CD4-positive, alpha-beta T cell treated with Interleukin-2 at 100 ng/mL for 4 hours (primary cell): ENCODE data around the gene PTPRN2.
"Not testable (repeated sequence)": the region's sequence is repeated elsewhere in the genome, so short reads cannot be mapped to it uniquely, and the experiment has no call there.

Source experiments
- DNase-seq: peaks from one replicate; pipeline ENCODE4 v3.0.0-alpha.2; 2020; ENCODE audit warnings: low spot score

The PTPRN2 gene

DNA sequence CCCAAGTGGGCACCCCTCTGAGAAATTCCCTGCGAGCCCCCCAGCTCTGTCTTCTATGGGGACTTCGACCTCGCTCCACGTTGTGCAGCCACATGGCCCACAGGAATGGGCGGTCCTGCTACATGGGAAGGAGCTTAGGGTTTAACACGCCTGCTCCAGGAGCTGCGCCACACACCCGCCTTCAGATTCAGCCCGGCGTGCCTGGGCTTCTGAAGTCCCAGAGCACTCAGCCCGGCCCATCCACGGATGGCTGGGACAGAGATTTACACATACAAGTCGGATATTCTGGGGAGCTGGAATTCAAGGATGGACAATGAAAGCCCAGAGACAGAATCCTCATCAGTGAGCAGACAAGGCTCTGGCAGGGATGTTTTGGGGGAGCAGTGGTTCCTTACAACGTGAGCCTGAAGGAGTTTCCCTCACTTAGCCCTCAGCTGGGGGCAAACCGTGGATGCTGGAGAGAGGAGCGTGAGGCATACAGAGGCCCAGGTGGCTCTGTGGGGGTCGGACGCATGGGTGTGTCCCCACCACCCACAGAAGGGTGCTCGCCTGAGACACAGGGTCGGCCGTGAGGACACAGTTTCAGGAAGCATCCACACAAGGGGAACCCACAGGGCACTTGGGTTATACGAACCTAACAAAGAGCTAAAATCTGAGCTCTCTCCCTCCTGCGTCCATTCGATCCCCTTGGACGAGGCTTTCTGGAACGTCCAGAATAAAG, 877.9 kb downstream of the PTPRN2 start:
- DNase-seq: no peak

DNA sequence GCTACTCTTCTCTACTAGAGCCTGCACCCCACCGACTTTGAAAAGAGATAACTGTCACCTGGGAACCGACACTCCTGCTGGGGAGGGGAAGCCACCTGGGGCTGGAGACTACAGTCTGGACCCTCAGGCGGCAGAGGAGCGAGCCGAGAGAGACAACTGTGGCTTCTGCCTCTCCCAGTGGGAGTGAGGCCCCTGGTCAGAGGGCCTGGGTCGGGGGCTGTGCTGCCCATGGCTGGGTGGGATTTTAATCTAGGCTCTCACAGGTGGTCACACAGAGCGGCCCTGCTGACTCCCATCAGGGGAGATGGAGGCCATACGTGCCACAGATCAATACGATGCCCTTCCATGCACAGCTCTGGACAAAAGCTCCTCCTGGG, 878.7 kb downstream of the PTPRN2 start:
- DNase-seq: no peak

DNA sequence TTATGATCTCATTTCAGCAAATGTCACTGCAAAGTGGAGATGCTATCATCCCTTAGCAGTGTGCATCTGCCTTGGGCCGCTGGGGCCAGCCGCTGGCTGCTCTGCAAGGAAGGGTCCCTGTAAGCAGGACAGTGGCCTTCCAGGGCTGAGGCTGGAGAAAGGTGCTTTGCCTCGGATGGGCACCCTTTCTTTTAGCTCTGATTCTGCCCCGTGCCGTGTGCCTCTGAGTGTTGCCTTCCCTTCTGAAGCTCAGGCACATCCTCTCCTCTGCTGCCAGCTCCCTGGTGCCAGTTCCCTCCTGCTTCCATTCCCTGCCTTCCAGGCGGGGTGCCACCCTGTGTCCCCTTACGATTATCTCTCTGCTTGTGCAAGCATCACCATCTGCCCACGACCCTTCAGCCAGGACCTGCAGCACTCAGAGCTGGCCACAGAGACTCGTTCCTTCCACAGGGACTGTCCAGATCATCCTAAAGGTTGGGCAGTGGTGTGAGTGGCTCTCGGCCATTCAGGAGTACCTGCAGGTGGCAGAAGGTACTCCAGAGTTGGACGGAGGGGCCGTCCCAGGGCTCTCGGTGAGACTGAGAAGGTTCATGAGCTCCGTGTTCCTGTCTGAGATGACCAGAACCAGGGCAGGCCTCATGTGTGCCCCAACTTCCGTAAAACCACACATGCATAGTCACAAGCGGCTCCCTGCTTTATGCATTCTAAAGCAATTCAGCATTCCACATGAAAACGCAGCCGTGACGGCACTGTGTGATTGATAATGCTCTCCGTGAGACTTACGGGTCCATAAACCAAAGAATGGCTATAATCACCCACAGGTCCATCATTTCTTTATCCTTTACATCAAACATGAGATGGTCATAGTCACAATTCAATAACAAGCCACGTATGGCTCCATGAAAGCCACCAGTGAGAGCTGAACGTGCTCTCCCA, 879.4 kb downstream of the PTPRN2 start:
- no peak for DNase-seq

DNA sequence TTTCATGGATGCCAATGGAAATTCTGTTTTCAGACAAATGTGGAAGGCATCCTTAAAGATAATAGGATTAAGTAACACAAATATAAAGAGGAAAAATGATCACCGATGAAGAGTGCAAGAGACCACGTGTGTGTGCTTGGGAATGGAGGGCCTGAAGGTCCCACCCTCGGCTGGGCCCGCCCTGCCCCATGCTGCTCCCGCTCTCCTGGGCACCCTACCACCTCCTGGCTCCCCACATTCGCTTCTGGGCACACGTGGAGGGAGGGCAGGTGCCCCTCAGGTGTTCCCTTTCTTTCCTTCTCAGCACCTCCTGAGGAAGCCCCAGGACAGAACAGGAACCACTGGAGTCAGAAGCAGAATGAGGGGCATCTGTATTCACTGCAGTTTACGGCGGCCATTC, 883.3 kb downstream of the PTPRN2 start:
- no peak for DNase-seq

- no peak for DNase-seq
Observed at GRCh38 chr7:157703534-157704195, 884.0 kb downstream of the PTPRN2 start.

GRCh38 chr7:157703131-157703530, 884.5 kb downstream of the PTPRN2 start:
- no peak for DNase-seq

DNA sequence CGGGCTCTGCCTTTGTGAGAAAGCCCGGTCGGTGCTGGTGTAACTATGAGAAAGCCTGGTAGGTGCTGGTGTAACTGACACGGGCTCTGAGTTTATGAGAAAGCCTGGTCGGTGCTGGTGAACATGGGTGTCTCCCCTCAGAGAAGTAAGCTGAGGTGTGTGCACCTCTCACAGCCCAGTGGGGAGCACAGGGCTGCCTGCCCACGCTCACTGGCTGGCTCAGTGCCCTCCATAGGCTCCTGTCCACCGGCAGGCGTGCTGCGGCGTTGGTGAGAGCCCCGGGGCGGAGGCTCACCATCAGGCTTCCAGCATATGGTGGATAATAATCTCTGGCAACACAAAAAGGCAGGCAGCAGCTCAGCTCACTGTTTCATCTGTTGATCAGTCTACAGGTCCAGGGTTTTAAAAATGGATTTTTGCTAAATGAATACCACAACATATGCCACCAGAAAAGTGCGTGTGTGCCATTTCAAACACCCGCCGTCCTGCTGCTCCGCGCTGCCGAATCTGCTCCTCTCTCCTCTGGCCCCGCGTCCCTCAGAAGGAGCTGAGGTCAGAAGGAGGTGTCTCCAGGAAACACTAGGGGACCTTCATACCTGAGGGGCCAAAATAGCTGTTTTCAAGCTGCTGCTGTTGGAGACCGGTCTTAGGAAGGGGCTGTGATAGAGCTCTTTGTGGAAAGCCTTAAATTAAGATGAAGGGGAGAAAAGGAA, 885.2 kb downstream of the PTPRN2 start:
- no peak for DNase-seq

DNA sequence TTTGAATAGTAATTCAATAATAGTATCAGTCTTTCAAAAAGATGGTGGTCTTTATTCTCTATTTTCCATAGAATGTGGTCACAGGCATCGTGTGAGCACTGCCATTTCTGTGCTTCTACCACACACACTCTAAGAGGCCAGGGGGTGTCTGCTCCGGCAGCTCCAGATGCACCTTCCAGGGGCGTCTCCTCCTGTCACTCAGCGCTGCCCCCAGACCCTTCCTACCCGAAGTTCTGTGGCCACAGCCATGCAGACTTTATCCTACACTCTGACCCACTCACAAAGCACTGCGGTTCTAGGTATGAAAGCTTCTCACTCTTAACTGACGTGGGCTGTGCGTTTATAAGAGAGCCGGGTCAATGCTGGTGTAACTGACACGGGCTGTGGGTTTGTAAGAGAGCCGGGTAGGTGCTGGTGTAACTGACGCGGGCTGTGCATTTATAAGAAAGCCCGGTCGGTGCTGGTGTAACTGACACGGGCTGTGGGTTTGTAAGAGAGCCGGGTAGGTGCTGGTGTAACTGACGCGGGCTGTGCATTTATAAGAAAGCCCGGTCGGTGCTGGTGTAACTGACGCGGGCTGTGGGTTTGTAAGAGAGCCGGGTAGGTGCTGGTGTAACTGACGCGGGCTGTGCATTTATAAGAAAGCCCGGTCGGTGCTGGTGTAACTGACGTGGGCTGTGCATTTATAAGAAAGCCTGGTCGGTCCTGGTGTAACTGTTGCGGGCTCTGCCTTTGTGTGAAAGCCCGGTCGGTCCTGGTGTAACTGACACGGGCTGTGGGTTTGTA, 886.0 kb downstream of the PTPRN2 start:
- DNase-seq: not testable (repeated sequence)

DNA sequence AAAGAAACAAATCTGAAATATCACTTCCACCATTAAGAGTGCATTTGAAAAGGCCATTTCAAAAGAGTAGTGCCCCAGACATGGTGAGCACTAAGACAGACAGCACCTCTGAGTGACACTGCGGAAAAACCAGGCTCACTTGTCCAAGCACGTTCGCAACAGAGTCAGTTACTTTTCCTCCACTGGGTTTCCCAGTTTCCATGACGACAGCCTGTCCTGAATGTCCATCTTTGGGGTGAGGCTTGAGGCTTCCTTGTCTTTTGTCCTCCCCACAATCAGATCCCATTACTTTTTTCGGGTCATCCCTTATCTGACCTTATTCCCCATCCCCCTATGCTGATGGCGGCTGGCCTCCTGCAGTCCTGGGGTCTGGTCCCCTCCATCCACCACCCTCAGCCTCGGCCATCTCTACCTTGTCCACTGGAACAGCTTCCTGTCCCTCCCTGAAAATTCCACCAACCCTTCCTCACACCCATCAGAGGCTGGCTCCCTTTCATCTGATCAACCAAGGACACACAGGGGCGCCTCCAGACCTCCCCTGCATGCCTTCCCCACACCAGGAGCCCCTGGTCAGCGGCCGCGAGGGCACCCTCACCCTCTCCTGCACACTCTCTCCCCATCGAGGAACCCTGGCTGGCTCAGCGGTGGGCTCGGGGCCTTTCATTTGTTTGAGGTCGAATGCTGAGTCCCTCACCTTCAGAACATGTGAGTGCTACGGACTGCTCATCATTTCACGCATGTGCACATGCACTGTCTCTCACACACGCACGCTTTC, 887.2 kb downstream of the PTPRN2 start:
- no peak for DNase-seq

DNA sequence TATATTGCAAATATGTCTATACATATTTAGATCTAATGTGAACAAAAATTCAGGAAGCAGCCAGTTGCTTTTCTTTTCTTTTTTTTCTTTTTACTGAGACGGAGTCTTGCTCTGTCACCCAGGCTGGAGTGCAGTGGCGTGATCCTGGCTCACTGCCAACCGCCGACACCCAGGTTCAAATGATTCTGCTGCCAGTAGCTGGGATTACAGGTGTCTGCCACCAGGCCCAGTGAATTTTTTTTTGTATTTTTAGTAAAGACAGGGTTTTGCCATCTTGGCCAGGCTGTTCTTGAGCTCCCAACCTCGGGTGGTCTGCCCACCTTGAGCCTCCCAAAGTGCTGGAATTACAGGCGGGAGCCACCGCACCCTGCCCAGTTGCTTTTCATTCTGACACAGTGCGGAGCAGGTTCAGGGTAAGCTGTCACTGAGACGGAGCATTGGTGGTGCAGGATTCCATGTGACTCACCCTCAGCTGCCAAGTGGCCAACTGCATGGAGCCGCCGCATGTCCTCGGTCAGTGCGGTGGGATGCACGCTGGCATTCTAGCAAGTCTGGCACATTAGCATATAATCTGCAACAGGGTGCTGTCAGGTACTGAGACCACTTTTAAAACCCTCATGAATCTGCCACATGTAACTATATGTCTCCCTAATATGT, 888.1 kb downstream of the PTPRN2 start:
- no peak for DNase-seq

- DNase-seq: not testable (repeated sequence)
Observed at GRCh38 chr7:157697287-157697686, 890.3 kb downstream of the PTPRN2 start.

GRCh38 chr7:157695609-157696008, 892.0 kb downstream of the PTPRN2 start:
- DNase-seq: not testable (repeated sequence)

GRCh38 chr7:157694376-157694665, 893.3 kb downstream of the PTPRN2 start:
- DNase-seq: no peak

- no peak for DNase-seq
Observed at GRCh38 chr7:157693521-157694375, 893.9 kb downstream of the PTPRN2 start.

GRCh38 chr7:157693071-157693520, 894.5 kb downstream of the PTPRN2 start:
- no peak for DNase-seq

- no peak for DNase-seq
Observed at GRCh38 chr7:157692460-157693011, 895.1 kb downstream of the PTPRN2 start.

GRCh38 chr7:157691586-157692459, 895.8 kb downstream of the PTPRN2 start:
- no peak for DNase-seq
